NCI-H82 (cell line): ENCODE measurements around the gene SSX2IP.

Source experiments
- DNase-seq: peaks from one replicate; lab custom pipeline; 2025; lab: John Stamatoyannopoulos, UW

SSX2IP gene

DNA sequence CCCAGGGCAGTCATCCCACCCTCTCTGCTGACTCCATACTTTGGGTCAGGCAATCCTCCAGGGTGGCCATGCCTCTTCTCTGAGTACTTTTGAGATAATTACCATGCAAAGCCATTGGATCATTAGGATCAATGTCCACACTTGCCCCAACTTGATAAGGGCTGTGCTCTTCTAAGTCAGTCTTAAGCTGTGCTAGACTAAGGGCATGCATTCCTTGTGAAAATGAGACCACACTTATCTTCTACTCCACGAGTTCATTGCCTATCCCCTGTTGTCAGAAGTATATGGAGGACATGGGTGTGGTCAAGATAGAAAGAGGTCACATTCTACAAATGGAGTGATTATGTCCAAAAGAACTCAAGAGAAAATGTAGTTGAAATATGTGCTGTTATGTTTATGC lies 18.9 kb upstream of the SSX2IP start:
- no peak for DNase-seq

GRCh38 chr1:84708031-84708430 lies 17.8 kb upstream of the SSX2IP start:
- DNase-seq, result no peak

DNA sequence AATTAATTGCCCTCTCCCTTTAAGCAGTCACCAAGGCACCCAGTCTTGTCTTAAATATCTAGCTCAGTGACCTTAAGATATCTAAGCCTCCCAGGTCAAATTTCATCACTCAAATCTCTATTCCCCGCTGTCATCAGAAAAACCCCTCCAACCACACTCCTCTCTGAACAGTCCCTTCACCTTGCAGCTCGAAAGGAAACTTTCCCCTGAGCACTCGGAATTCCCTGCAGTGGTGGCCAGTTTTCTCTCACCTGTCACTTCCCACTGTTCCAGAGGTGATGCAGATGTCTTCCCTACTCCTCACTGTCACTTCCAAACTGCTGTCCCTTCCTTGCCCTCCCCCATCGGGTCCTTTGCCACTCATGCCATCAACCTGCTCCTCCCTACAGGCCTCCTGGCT lies 15.3 kb upstream of the SSX2IP start:
- DNase-seq, result no peak

DNA sequence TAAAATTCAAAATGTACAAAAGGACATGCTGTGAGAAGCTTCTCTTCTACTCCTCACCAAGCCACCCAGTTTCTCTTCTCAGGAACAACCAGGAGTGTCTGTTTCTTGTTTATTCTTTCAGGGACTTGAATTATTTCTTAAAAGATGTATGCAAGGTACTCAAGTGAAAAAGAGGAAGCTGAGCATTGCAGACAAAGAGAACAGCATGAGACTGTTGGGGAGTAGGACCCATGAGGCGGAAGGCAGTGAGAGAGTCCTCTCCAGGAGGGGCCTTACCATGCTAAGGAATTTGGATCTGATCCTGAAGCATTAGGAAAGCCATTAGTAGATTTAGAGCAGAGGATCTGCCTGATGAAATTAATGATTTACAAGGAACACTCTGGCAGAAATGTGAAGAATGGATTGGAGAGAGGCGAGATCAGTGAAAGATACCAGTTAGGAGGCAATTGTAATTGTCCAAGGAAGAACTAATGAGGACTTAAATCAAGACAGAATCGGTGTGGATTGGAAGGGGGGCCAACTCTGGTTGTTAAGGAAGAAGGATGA lies 14.7 kb upstream of the SSX2IP start:
- peak; percentile 77 for DNase-seq

DNA sequence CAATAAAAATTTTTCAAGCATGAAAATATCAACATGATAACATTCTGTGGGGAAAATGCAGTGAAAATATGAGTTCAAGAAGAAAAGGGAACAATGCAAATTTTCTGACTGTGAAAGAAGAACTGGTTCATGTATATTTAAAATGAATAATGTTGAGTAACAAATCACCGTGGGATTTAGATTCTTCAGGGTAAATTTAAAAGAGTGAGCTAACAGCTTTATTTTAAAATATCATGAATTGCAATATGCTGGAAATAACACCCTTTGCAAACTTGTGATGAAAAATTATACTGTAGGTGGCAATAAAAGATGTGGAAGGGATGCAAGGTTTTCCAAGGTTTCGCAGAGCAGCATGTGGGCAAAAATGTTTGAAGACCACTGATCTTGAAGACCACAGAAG lies 13.2 kb upstream of the SSX2IP start:
- DNase-seq, result no peak

DNA sequence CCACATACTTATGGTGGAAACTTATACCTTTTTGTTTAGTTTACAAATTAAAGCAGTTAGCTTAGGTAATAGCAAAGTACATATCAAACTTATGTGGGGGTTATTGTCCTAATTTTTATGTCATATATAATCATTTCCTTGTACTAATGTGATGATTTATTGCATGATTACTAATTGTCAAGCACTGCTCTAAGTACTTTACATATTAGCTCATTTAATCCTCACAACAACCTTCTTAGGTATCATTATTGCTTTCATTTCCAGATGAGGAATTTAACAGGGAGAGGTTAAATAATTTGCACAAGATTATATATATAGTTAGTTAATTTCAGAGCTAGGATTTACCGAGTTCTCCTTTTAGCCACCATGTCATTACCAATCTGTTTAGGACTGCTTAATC lies 11.9 kb upstream of the SSX2IP start:
- DNase-seq, result peak; percentile 51

DNA sequence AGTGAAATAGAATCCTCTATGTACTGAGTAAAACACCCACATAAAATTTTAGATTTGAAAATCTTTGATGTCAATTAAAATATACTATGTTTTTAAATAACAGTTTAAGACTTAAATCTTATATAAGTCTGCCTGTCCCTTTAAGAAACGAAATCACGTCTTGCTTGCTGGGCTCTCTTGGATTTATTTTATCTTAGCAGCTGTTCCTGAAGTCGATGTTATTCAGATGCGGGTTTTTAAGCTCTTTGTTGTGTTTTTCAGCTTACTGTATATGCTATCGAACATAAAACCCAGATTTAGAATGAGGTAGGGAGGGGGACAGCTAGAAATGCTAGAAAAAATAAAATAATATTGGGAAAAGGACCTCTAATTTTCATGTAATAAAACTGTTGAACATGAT lies 11.1 kb upstream of the SSX2IP start:
- DNase-seq, result peak; percentile 82

DNA sequence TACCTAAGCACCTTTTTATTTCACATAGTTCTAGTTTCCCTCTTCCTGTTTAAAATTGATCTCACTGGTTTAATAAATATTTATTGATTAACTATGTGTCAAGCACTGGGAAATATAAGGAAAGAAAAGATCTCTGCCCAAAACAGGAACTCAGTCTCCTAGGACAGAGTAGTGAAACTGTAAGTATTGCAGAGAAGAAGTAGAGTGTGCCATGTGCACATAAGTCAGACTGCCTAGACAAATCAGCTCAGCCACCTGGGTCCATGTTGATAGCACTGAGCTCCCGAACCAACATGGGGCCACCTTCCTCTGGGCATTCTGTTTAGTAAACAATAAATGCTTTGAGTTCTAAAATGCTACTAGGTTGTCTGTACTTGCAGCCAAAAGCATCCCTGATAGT lies 9.8 kb upstream of the SSX2IP start:
- DNase-seq, result peak; percentile 81

DNA sequence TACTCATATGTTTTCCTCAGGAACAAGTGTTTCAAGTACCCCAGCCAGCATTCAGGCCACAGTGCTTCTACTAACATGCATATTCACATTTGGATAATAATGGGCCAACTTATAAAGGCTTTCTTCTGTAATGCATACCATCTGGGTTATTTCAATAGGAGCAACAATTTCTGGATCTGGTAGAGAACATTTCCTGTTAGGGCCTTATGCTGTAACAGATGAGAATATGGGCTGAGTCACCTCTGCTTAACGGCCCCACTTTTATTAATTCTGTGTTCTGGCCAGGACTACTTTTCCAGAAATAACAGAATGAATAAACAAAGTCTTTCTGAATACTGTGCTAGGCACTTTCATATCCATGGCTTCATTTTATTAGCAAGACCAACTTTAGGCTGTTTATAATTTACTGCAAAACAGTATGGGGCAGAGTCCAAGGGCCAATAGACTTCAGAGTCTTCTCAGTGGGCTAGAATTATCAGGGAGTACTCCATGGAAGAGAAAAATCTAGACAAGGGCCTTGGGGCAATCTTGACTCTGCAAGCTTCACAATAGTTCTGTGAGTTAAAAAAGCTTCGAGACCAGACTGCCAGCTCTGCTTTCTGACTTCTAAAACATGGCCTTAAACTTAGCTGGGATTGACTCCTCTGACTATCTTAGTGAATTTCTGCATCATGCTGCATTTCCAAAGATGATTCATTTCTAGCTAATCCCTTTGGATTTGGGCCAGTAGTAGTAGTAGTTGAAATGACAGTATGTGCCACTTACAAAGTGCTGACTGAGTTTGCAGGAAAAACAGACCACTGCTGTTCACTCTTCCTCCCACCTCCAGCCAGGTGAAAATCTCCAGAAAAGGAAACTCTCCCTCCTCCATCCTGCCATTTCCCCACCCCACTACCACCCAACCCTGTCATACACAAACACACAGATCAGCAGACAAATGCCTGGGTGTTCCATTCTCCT lies 8.2 kb upstream of the SSX2IP start:
- DNase-seq, result peak; percentile 22

DNA sequence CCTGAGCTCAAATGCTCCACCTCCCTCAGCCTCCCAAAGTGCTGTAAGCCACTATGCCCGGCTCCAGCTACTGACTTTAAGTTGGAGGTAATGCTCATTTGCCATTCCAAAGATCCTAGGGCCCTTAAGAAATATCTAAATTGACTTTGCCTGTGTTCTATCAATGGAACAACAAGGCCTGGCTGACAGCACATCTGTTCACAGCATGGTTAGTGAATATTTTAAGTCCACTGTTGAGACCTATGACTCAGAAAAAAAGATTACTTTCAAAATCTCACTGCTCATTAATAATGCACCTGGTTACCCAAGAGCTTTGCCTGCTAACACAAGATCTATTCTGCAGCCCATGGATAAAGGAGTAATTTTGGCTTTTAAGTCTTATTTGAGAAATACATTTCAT lies 3.5 kb upstream of the SSX2IP start:
- no peak for DNase-seq

- no peak for DNase-seq
Measured at GRCh38 chr1:84693005-84693404, 2.7 kb upstream of the SSX2IP start.

- DNase-seq, result no peak
Measured at GRCh38 chr1:84692391-84692790, 2.1 kb upstream of the SSX2IP start.

DNA sequence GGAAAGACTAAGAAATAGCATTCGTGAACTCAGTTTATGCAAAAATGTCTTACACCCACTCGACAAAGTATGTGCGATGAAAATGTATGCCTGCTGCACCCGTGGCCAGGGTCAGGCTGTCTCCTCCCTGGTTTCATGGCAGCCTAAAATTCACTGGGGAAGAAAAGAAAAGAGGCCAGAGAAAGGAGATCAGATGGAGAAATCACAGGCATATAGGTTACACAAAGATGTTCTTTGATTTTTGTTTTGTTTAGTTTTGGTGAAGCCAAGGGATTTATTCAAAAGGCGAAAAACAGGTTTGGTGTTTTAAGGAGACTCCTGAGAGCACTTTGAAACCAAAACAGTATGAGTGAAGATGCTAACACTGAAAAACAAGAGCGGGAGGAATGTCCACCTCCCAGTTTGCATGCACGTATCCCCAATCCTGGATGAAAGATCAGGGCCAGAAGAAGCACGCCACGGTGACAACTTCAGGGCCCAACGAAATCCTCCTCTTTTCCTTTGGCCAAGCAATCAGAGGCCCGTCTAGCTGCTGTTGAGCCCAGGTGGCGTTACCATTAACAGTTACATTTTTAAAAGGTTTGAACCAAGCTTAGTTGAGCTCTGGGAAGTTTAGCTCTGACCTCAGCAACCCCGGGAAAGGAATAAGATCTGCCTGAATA lies 992 bp upstream of the SSX2IP start:
- peak; percentile 75 for DNase-seq

DNA sequence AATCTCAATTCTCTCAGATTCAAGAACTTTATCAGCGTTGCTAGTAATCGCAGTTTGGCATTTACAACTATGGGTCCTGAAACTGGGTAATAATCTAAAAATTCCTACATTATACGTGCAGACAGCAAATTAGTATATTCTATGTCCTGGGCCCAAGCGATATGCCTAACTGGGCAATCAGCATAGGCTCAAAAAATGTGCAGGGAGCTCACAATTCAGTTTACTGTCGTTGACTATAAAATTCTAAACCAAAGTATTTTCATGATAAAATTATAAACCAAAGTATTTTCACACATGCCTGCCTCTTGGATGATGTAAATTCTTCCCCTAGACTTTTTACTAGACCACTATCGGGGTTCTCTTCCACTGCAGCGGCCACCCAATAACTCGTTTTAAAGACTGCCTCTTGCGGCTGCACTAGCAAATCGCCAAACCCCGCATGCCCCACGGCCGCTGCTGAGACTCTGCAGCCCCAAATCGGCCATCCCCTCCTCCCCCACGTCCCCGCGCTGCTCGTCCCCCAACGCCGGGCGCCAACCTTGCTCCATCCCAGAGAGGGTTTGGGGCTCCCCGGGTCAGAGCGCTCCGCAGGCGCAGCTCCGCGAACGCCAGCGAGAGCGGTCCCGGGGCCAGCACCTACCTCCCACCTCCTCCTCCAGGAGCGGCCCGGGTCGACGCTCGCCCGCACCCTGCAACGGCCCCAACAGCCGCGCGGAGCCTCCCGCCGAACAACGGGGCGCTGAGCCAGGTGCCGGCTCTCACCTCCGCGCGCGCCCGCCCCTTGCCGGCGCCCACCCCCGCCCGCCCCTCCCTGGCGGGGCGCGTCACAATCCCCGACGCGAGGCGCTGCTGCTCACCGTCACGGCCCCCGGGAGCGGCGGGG lies 506 bp downstream of the SSX2IP start:
- peak; percentile 81 for DNase-seq

DNA sequence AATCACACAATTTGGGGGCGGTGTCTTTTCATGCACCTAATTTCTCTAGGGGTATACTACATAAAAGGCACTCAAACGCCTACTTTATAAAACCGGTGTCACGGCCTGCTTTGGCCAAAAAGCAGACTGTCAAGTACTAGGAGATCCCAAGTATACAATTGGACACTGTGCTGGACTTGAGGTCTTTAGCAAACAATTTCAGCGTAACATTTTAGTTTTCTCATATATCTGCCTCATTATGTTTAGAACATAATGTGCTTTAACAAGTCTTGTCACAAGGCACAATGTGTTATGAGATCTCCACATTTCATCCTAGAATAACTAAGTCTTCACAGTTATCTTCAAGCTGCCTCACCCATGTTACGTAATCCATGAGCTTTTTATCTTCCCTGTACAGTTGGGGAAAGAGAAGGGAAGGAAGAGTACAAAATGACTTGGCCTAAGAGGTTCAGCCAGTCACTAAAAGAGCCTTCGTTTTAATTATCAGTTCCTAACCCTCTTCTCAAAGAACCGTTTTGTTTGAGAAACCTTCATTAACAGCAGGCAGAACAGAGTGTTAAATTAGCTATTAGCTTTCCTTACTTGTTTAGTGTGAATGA lies 1.7 kb downstream of the SSX2IP start:
- peak; percentile 61 for DNase-seq

DNA sequence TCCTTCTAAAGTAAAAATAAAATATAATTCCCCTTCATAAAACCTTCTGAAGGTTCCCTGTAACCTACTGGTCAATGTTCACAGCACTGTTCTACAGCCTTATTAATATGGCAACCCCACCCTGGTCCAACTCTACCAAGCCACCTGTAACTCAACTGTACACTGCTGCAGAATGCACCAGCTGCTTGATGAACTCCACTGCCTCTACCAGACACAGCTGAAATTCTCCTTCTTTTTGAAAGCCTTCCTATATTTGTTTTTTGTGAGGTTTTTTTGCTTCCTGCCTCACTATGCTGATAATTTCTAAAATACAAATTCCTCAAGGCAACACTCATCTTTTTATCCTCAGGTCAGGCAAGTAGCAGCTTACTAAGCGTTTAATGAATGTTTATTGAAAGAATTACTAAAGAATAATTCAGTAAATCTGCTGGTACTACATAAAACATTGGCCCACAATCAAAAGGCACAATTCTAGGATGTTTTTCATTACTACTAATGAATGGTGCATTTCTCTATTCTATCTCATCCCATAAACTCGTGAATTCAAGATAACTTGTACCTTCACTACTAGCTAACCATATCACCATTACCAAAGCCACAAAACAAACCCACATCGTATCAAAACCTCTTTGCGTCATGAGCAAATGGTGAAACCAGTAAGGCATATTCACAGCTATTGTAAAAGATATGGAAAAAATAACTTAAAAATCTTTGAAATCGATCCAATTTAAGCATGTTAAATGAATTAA lies 2.4 kb downstream of the SSX2IP start:
- peak; percentile 53 for DNase-seq

DNA sequence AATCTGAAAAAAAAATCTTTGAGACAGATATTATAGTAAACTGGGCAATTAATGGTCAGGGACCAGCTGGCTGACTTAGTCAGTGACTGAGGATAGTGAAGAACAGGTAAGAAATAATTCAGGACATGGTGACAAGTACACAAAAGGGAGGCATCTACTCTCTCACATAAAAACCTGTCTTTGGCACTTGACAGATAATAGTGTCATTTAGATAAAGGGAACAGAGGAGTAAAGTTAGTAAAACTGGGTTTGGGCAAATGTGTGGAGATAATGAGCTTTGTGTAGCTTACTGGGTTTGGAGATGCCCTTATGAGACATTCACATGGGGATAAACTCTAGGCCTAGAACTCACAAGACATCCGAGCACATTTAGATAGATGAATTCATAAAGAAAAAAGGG lies 4.0 kb downstream of the SSX2IP start:
- peak; percentile 55 for DNase-seq

DNA sequence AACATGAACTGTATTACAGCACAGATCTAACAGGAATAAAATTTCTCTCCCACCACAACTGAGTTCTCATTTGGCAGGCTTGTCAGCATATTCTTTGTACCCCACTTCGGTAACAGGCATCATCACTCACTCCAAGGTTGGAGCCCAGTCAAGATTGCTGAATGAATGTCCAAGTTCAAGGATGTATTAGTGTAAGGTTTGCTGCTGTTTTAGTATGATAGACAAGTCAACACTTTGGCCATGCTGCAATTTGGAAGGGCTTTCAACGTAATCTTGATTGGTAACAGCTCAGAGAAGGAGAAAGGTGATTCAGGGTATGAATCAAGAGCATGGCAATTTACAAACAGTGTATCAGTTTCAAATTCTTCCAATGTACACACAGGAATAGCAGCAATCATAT lies 6.8 kb downstream of the SSX2IP start:
- DNase-seq, result no peak

DNA sequence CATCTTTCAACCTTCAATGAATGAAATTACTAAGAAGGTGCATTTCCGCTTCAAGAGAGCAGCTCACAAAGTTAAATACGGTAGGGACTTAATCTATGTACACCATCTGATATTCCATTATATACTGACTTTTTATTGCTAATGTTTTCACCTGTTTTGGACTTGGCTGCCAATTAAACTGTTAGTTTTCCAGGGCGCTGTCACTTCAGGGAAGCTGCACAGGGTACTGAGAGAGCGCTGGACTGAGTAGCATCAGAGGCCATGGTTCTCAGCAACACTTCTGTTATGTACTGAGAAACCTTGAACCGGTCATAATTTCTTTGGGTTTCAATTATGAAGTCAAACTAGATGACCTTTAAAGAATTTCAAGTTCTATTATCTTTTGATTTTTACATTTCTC lies 8.2 kb downstream of the SSX2IP start:
- DNase-seq, result no peak

DNA sequence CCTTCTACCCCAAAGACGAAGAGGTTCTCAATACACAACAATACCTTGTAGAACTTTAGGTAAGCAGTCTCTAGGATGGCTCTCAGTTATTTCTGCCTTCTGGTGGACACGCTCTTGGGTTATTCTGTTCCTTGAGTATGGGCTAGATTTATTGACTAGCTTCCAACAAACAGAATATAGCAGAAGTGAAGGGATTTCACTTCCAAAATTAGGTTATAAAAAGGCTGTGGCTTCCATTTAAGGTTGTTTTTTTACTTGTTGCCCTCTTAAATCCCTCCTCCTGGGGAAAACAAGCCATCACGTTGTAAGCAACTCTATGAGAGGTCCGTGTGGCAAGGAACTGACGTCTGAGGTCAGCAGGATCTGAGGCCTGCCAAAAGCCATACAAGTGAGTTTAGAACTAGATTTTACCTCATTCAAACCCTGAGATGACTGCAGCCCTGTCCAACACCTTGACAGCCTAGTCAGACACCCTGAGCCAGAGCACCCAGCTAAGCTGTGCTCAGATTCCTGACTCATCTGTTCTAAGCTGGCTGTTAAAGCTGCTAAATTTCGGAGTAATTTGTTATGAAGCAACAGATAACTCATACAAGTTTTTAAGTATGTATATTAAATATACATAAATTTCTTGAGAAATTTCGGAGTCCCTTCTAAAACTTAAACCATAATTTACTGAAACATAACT lies 12.7 kb downstream of the SSX2IP start:
- DNase-seq, result no peak
